ENCODE results near the gene CDK10.
"Not testable (repeated sequence)": the region's sequence is repeated elsewhere in the genome, so short reads cannot be mapped to it uniquely, and the experiment has no call there.

The CDK10 gene, protein sequence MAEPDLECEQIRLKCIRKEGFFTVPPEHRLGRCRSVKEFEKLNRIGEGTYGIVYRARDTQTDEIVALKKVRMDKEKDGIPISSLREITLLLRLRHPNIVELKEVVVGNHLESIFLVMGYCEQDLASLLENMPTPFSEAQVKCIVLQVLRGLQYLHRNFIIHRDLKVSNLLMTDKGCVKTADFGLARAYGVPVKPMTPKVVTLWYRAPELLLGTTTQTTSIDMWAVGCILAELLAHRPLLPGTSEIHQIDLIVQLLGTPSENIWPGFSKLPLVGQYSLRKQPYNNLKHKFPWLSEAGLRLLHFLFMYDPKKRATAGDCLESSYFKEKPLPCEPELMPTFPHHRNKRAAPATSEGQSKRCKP

GRCh38 chr16:89686520-89687091, at the start of gene CDK10:
Gene CDK10 (plus strand): TSS chr16:89686689. CDS start chr16:89686711, 22 bp downstream.
- peak; percentile 94 for DNase-seq
- peak; percentile 89 for ATAC-seq

DNA sequence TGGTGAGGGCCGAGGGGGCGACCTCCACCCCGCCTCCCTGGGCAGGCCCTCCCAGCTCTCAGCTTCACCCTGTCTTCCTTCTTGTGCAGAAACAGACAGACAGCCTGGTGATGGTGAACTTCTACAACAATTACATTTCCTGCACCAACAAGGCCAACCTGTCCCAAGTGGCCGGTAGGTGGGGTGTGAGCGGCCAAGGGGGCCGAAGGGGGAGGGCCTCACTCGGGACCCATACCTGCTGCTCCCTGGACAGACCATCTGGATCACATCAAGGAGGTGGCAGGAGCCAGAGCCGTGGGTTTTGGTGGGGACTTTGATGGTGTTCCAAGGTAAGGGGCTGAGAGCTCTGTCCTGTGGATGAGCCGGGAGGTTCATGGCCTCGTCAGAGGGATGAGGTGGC, 49.1 kb upstream of the CDK10 start:
- ATAC-seq (no peak), DNase-seq (no peak)

- ATAC-seq = no peak
- no peak for DNase-seq
Measured at GRCh38 chr16:89638455-89638854, 48.0 kb upstream of the CDK10 start.

DNA sequence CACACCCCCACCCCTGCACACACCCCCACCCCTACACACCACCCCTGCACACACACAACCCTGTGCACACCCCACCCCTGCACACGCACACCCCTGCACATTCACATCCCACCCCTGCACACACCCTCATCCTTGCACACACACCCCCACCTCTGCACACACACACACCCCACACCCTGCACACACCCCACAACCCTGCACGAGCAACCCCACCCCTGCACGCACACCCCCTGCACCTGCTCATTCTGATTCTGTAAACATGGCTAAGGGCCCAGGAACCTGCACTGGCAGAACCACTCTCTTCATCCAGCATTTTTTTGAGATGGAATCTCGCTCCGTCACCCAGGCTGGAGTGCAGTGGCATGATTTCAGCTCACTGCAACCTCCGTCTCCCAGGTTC, 47.1 kb upstream of the CDK10 start:
- no peak for DNase-seq
- no peak for ATAC-seq

GRCh38 chr16:89641458-89642119, 44.9 kb upstream of the CDK10 start:
- no peak for ATAC-seq
- no peak for DNase-seq

GRCh38 chr16:89642574-89642973, 43.9 kb upstream of the CDK10 start:
- DNase-seq (no peak), ATAC-seq (no peak)

DNA sequence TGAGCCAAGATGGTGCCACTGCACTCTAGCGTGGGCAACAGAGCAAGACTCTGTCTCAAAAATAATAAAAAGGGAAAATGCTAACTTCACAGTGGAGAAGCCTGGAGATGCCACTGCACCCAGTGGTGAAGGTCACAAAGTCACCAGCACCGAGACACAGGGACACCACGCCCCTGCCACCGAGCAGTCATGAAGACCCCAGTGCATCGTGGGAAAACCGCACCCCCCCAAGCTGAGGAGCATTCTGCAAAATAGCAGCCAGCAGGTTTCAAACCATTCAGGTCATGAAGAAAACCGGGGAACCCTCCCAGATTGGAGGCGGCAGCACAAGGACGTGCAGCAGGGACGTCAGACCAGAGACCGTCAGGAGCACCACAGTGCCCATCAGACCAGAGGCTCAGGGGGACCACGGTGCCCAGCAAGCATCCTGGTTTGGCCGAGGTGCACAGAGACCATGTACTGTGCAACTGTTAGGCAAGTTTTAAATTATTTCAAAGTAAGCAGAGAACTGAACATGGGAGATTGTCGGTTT, 42.7 kb upstream of the CDK10 start:
- ATAC-seq = no peak

GRCh38 chr16:89645122-89645521, 41.4 kb upstream of the CDK10 start:
- no peak for ATAC-seq
- no peak for DNase-seq

More for the DNA sequence above, 42.7 kb upstream of the CDK10 start:
- no peak for DNase-seq

- DNase-seq (no peak), ATAC-seq (no peak)
Measured at GRCh38 chr16:89646270-89646669, 40.2 kb upstream of the CDK10 start.

GRCh38 chr16:89646906-89647305, 39.6 kb upstream of the CDK10 start:
- DNase-seq = no peak
- no peak for ATAC-seq

GRCh38 chr16:89651584-89651983, 34.9 kb upstream of the CDK10 start:
- ATAC-seq = no peak
- no peak for DNase-seq

GRCh38 chr16:89653656-89654295, 32.7 kb upstream of the CDK10 start:
- no peak for ATAC-seq
- DNase-seq = no peak

GRCh38 chr16:89655062-89655643, 31.3 kb upstream of the CDK10 start:
- no peak for DNase-seq
- ATAC-seq = no peak

GRCh38 chr16:89656435-89657121, 29.9 kb upstream of the CDK10 start:
- ATAC-seq (no peak), DNase-seq (no peak)

DNA sequence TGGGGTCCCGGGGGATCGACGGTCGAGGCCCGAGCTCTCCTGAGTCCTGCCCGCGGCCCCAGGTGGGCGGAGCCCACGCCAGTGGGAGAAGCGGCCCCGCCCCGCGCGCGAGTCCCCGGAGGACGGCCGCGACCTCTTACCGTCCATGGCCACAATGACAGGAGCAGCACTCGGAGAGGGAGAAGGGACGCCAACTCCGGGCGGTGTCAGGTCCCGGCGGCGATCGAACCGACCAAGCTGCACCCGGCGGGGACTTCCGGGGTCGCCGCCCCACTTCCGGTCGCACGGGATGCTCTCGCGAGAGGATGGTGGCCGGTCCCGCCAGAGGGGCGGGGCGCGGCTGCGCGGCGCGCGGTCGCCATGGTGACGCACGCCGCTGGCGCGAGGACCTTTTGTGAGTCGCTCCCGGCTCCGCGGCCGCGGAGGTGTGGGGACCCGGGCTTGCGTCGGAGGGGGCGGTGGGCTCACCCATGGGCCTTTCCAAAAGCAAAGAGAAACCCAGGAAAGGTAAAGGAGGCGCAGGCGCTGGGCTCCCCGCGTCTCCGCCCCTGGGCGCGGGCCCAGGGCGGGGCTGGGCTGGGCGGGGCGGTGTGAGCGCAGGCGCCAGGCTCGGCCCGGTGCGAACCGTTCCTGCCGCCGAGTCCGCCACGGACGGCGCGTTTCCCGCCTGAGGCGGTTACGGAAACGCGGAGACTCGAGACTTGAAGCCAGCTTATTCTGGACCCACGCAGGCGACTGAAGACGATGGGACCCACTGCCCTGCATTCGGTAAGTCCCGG, 28.9 kb upstream of the CDK10 start, which contains the start of the genes CHMP1A and SPATA33:
Gene CHMP1A (minus strand): TSS at position 267 of the 779 bp plus-strand sequence. CDS start 120 bp downstream, at position 147.
Gene SPATA33 (plus strand): TSS at position 395 of the 779 bp plus-strand sequence. CDS start 76 bp downstream, at position 471.
- ATAC-seq = peak; percentile 93
- peak; percentile 95 for DNase-seq

DNA sequence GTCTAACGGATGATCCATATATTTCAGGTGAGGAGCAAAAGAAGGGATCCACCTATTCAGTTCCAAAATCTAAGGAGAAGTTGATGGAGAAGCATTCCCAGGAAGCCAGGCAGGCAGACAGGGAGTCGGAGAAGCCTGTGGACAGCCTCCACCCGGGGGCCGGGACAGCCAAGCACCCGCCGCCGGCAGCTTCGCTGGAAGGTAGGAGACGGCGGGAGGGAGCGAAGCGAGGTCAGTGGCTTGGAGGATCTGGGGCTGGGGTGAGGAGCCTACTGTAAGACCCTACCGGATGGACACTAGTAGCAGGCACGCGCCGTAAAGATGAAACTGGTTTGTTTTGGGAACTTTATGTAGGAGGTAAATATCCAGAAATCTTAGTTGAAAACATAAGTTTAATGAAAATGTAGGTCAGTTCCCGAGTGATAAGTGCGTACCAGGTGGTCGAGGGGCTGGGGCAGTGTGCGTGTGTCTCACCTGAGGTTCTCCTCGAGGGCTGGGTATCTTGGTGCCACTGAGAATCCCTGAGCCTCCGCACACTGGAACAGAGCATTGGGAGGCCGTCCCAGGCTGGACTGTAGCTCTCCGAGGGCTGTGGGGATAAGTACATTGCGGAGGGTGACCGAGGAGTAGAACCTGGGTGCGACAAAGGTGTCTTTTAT, 28.1 kb upstream of the CDK10 start:
- ATAC-seq = no peak
- peak; percentile 33 for DNase-seq

DNA sequence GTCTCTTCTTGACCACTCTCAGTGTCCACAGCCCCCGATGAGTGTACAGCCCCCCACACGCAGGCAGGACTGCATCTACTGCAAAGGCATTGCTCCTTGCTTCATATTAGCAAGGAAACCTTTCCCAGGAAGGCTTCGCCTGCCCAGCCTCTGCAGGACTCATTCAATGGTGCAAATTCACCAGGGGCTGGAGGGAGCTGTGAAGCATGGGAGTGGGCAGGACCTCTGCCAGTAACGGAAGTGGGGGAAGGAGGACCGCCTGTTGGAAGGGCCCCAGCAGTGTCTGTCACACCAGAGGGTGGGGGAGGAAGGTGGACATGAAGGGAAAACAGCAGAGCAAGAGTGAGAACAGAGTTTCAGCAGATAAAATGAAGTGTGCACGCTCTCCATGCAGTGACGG, 26.3 kb upstream of the CDK10 start:
- ATAC-seq (no peak), DNase-seq (no peak)

DNA sequence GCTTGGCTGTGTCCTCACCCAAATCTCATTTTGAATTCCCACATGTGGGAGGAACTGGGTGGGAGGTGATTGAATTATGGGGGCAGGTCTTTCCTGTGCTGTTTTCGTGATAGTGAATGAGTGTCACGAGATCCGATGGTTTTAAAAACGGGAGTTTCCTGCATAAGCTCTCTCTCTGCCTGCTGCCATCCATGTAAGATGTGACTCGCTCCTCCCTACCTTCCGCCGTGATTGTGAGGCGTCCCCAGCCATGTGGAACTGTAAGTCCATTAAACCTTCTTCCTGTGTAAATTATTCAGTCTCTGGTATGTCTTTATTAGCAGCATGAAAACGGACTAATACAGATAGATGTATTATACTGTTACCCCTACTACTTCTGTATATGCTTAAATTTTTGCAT, 25.3 kb upstream of the CDK10 start:
- no peak for DNase-seq

DNA sequence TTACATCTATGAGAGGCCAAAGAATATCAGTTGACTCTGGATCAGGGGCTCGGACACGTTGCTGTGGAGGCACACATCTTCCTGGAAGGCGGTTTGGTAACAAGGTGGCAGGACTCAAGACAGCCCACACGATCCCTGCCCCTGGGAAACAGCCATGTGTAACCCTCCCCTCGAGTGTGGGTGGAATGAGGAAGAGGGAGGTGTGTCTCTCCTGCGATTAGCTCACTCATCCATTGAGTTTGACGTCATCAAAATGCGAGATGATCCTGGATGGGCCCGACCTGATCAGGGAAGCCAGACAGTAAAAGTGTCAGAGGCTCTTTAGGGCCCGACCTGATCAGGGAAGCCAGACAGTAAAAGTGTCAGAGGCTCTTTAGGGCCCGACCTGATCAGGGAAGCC, 22.3 kb upstream of the CDK10 start:
- not testable (repeated sequence) for DNase-seq, ATAC-seq

More for the DNA sequence above, 25.3 kb upstream of the CDK10 start:
- no peak for ATAC-seq

- DNase-seq, ATAC-seq: not testable (repeated sequence)
Measured at GRCh38 chr16:89667000-89667399, 19.5 kb upstream of the CDK10 start.
